GM23338 (cell line): Measurements from ENCODE around the gene TPCN2. TPM values are rescaled to one million over a fixed set of nuclear protein-coding genes. Genes with fewer than 3 reads are reported as not detected.

Source experiments
- ATAC-seq: fragments of 200-7000 bp; cut with Tn5 transposase; 3 replicates; pipeline ENCODE4 v1.9.1; 2020
- DNase-seq: peaks from one replicate; pipeline ENCODE4 v3.0.0-alpha.2; 2015; ENCODE audit warnings: low spot score
- H2AFZ ChIP-seq: fragments of 200-600 bp; sonication (generic); 2 replicates; pipeline ENCODE4 v1.8.0; 2016; ENCODE audit warnings: antibody characterized with exemption, mild to moderate bottlenecking, moderate library complexity
- H3F3A ChIP-seq: fragments of 200-600 bp; sonication (generic); replicated peaks from 2 replicates; pipeline ENCODE4 v1.8.0; 2017; ENCODE audit warnings: antibody characterized with exemption, mixed run types, low read depth
- H3K27ac ChIP-seq: fragments of 200-600 bp; sonication (generic); 2 replicates; pipeline ENCODE4 v1.6.1; 2016; ENCODE audit warnings: low read depth
- H3K27me3 ChIP-seq: fragments of 200-600 bp; sonication (generic); 2 replicates; pipeline ENCODE4 v1.8.0; 2016; ENCODE audit warnings: mild to moderate bottlenecking, mixed run types, moderate library complexity; ENCODE audit not compliant: insufficient read depth
- H3K36me3 ChIP-seq: fragments of 200-600 bp; sonication (generic); 2 replicates; pipeline ENCODE4 v1.8.0; 2016; ENCODE audit warnings: mild to moderate bottlenecking; ENCODE audit not compliant: insufficient read depth
- H3K4me1 ChIP-seq: fragments of 200-600 bp; sonication (generic); 2 replicates; pipeline ENCODE4 v1.8.0; 2016; ENCODE audit warnings: mild to moderate bottlenecking, moderate library complexity; ENCODE audit not compliant: insufficient read depth
- H3K4me2 ChIP-seq: fragments of 200-600 bp; sonication (generic); 2 replicates; pipeline ENCODE4 v1.7.1; 2017; ENCODE audit warnings: mixed run types
- H3K4me3 ChIP-seq: fragments of 200-600 bp; sonication (generic); 2 replicates; pipeline ENCODE4 v1.6.1; 2016; ENCODE audit warnings: mixed run types
- H3K79me2 ChIP-seq: fragments of 200-600 bp; sonication (generic); replicated peaks from 2 replicates; pipeline ENCODE4 v1.8.0; 2017; ENCODE audit warnings: mild to moderate bottlenecking; ENCODE audit not compliant: insufficient read depth
- H3K9me2 ChIP-seq: fragments of 200-600 bp; sonication (generic); 2 replicates; pipeline ENCODE4 v1.8.0; 2017; ENCODE audit not compliant: insufficient read depth
- H4K20me1 ChIP-seq: fragments of 200-600 bp; sonication (generic); replicated peaks from 2 replicates; pipeline ENCODE4 v1.8.0; 2017; ENCODE audit warnings: mild to moderate bottlenecking; ENCODE audit not compliant: insufficient read depth
- H3K27ac Mint-ChIP-seq: 2 replicates; pipeline ENCODE4 v1.8.0; 2020; ENCODE audit warnings: inconsistent platforms, mild to moderate bottlenecking, moderate library complexity, mixed read lengths
- H3K27me3 Mint-ChIP-seq: 3 replicates; pipeline ENCODE4 v1.8.0; 2022; ENCODE audit warnings: low read depth, mild to moderate bottlenecking, moderate library complexity, mixed read lengths, inconsistent platforms; ENCODE audit not compliant: insufficient read depth, poor library complexity
- H3K36me3 Mint-ChIP-seq: 3 replicates; pipeline ENCODE4 v1.8.0; 2021; ENCODE audit warnings: low read depth, mild to moderate bottlenecking, inconsistent platforms, moderate library complexity, mixed read lengths
- H3K4me1 Mint-ChIP-seq: 3 replicates; pipeline ENCODE4 v1.8.0; 2020; ENCODE audit warnings: mild to moderate bottlenecking, inconsistent platforms, mixed read lengths
- H3K4me3 Mint-ChIP-seq: 3 replicates; pipeline ENCODE4 v1.8.0; 2021; ENCODE audit warnings: moderate library complexity, mild to moderate bottlenecking, inconsistent platforms, mixed read lengths
- H3K9me3 Mint-ChIP-seq: 3 replicates; pipeline ENCODE4 v1.8.0; 2020; ENCODE audit warnings: moderate library complexity, mild to moderate bottlenecking, inconsistent platforms, mixed read lengths
- CREB1 ChIP-seq: fragments of 250-450 bp; sonication (Bioruptor Pico); IDR thresholded peaks from 2 replicates; pipeline ENCODE4 v1.5.0; 2020; ENCODE audit warnings: low read depth, mild to moderate bottlenecking, moderate library complexity
- EZH2 ChIP-seq: fragments of 200-600 bp; sonication (generic); IDR thresholded peaks from one replicate; pipeline ENCODE4 v1.8.0; 2017; ENCODE audit warnings: antibody characterized with exemption, mild to moderate bottlenecking, low read depth; ENCODE audit not compliant: unreplicated experiment
- EZH2phosphoT487 ChIP-seq: fragments of 200-600 bp; sonication (generic); IDR thresholded peaks from one replicate; pipeline ENCODE4 v1.8.1; 2018; ENCODE audit warnings: antibody characterized with exemption; ENCODE audit not compliant: unreplicated experiment
- JUNB ChIP-seq: IDR thresholded peaks from one replicate; pipeline ENCODE4 v1.6.1; 2016; ENCODE audit warnings: antibody characterized with exemption; ENCODE audit not compliant: unreplicated experiment
- NANOG ChIP-seq: IDR thresholded peaks from 2 replicates; pipeline ENCODE4 v1.6.1; 2016; ENCODE audit warnings: antibody characterized with exemption, borderline replicate concordance
- POLR2AphosphoS5 ChIP-seq: IDR thresholded peaks from 2 replicates; pipeline ENCODE4 v1.6.1; 2016; ENCODE audit warnings: antibody characterized with exemption, low read depth
- STAT1 ChIP-seq: IDR thresholded peaks from one replicate; pipeline ENCODE4 v1.6.1; 2016; ENCODE audit warnings: antibody characterized with exemption; ENCODE audit not compliant: unreplicated experiment
- ZNF114 ChIP-seq: fragments of 250-450 bp; sonication (Bioruptor Pico); IDR thresholded peaks from 2 replicates; pipeline ENCODE4 v1.5.0; 2020; ENCODE audit warnings: mild to moderate bottlenecking, moderate library complexity
- ZNF331 ChIP-seq: fragments of 250-450 bp; sonication (Bioruptor Pico); IDR thresholded peaks from 2 replicates; pipeline ENCODE4 v1.5.0; 2020; ENCODE audit warnings: low read depth, mild to moderate bottlenecking, moderate library complexity
- polyA plus RNA-seq: library from polyadenylated mRNA; unstranded; fragments of >200 nt; fragmentation: Nextera tagmentation; extraction: Ambion mirVana; gene quantifications from 2 replicates; pipeline ENCODE4 v1.2.1, GENCODE V29; 2016
- total RNA-seq: library from RNA; depleted of rRNA; stranded (reverse); fragments of >200 nt; shearing (Covaris generic); gene quantifications from 2 replicates; pipeline ENCODE4 v1.2.3, GENCODE V29; 2014
- TF ChIP-seq, protein P1 (sequence below): IDR thresholded peaks from 2 replicates; pipeline ENCODE4 v1.6.1; 2016; ENCODE audit warnings: antibody characterized with exemption
- TF ChIP-seq, protein P2 (sequence below), 2 experiments: fragments of 200-600 bp in 1 of 2; sonication (generic) in 1 of 2; conservative IDR thresholded peaks; 2 replicates each; pipeline versions ENCODE4 v1.5.1 to v1.6.1; 2016 to 2017; ENCODE audit warnings: antibody characterized with exemption in 2 of 2, low read depth in 2 of 2, mild to moderate bottlenecking in 2 of 2, moderate library complexity in 1 of 2
- TF ChIP-seq, protein P3 (sequence below): IDR thresholded peaks from one replicate; pipeline ENCODE4 v1.6.1; 2018; ENCODE audit warnings: antibody characterized with exemption; ENCODE audit not compliant: unreplicated experiment
- TF ChIP-seq, protein P4 (sequence below): fragments of 250-450 bp; sonication (Bioruptor Pico); IDR thresholded peaks from 2 replicates; pipeline ENCODE4 v1.5.0; 2020; ENCODE audit warnings: mild to moderate bottlenecking, moderate library complexity

TPCN2 gene
- total and polyA plus RNA-seq, 2 experiments from 2014 or later, result 5.8 to 14.7 TPM

DNA sequence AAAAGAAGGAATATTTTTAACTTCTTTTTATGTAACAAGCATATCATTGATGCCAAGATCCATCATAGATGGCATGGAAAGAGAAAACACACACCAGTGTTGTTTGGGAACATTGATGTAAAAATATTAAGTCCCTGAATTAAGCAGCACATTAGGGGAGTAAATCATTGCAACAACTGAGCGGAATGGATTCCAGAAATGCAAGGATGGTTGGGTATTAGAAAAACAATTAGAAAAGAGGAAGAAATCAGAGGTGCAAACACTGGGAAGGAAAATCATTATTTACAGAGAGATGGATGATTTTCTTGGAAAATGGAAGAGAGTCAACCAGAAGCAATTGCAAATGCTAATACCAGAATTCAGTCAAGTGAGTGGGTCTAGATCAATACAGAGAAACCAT lies 115.1 kb downstream of the TPCN2 start (continued):
- TF ChIP-seq EZH2phosphoT487, result no peak
- TF ChIP-seq, protein P1, sequence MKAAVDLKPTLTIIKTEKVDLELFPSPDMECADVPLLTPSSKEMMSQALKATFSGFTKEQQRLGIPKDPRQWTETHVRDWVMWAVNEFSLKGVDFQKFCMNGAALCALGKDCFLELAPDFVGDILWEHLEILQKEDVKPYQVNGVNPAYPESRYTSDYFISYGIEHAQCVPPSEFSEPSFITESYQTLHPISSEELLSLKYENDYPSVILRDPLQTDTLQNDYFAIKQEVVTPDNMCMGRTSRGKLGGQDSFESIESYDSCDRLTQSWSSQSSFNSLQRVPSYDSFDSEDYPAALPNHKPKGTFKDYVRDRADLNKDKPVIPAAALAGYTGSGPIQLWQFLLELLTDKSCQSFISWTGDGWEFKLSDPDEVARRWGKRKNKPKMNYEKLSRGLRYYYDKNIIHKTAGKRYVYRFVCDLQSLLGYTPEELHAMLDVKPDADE, result no peak

DNA sequence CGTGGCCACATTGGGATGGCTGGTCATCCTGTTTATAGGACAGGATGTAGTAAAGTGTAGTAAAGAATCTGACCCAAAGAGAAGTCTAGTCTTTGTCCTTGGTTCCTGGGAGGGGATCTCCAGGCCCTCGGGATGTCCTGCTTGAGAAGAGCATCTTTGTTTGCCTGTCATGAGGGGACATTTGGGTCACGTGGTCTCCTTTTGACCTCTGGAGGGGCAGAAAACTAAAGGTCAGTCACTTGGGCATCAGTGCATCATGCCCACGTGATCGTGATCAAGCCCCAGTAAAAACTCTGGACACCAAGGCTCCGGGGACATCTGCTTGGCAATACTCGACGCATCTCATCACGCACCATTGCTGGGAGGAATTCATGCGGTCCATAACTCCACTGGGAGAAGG lies 116.1 kb downstream of the TPCN2 start:
- DNase-seq, result no peak
- H3F3A ChIP-seq, result no peaks in the 10 kb centered on the region
- TF ChIP-seq JUNB, result no peak
- TF ChIP-seq EZH2phosphoT487, result no peak
- TF ChIP-seq STAT1, result no peak
- no peak for TF ChIP-seq CREB1 (CRISPR knock-in tag)
- TF ChIP-seq ZNF114 (CRISPR knock-in tag), result no peak
- no peak for TF ChIP-seq NANOG
- TF ChIP-seq, protein P2, sequence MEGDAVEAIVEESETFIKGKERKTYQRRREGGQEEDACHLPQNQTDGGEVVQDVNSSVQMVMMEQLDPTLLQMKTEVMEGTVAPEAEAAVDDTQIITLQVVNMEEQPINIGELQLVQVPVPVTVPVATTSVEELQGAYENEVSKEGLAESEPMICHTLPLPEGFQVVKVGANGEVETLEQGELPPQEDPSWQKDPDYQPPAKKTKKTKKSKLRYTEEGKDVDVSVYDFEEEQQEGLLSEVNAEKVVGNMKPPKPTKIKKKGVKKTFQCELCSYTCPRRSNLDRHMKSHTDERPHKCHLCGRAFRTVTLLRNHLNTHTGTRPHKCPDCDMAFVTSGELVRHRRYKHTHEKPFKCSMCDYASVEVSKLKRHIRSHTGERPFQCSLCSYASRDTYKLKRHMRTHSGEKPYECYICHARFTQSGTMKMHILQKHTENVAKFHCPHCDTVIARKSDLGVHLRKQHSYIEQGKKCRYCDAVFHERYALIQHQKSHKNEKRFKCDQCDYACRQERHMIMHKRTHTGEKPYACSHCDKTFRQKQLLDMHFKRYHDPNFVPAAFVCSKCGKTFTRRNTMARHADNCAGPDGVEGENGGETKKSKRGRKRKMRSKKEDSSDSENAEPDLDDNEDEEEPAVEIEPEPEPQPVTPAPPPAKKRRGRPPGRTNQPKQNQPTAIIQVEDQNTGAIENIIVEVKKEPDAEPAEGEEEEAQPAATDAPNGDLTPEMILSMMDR (conservative IDR thresholded peaks at IDR 0.05; ENCODE audit: low read depth in 2 of 2), result no peak
- no peak for TF ChIP-seq ZNF331 (CRISPR knock-in tag)
- TF ChIP-seq, protein P3, sequence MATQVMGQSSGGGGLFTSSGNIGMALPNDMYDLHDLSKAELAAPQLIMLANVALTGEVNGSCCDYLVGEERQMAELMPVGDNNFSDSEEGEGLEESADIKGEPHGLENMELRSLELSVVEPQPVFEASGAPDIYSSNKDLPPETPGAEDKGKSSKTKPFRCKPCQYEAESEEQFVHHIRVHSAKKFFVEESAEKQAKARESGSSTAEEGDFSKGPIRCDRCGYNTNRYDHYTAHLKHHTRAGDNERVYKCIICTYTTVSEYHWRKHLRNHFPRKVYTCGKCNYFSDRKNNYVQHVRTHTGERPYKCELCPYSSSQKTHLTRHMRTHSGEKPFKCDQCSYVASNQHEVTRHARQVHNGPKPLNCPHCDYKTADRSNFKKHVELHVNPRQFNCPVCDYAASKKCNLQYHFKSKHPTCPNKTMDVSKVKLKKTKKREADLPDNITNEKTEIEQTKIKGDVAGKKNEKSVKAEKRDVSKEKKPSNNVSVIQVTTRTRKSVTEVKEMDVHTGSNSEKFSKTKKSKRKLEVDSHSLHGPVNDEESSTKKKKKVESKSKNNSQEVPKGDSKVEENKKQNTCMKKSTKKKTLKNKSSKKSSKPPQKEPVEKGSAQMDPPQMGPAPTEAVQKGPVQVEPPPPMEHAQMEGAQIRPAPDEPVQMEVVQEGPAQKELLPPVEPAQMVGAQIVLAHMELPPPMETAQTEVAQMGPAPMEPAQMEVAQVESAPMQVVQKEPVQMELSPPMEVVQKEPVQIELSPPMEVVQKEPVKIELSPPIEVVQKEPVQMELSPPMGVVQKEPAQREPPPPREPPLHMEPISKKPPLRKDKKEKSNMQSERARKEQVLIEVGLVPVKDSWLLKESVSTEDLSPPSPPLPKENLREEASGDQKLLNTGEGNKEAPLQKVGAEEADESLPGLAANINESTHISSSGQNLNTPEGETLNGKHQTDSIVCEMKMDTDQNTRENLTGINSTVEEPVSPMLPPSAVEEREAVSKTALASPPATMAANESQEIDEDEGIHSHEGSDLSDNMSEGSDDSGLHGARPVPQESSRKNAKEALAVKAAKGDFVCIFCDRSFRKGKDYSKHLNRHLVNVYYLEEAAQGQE, result no peak
- no peak for TF ChIP-seq POLR2AphosphoS5
- no peak for TF ChIP-seq EZH2
- TF ChIP-seq, protein P4, sequence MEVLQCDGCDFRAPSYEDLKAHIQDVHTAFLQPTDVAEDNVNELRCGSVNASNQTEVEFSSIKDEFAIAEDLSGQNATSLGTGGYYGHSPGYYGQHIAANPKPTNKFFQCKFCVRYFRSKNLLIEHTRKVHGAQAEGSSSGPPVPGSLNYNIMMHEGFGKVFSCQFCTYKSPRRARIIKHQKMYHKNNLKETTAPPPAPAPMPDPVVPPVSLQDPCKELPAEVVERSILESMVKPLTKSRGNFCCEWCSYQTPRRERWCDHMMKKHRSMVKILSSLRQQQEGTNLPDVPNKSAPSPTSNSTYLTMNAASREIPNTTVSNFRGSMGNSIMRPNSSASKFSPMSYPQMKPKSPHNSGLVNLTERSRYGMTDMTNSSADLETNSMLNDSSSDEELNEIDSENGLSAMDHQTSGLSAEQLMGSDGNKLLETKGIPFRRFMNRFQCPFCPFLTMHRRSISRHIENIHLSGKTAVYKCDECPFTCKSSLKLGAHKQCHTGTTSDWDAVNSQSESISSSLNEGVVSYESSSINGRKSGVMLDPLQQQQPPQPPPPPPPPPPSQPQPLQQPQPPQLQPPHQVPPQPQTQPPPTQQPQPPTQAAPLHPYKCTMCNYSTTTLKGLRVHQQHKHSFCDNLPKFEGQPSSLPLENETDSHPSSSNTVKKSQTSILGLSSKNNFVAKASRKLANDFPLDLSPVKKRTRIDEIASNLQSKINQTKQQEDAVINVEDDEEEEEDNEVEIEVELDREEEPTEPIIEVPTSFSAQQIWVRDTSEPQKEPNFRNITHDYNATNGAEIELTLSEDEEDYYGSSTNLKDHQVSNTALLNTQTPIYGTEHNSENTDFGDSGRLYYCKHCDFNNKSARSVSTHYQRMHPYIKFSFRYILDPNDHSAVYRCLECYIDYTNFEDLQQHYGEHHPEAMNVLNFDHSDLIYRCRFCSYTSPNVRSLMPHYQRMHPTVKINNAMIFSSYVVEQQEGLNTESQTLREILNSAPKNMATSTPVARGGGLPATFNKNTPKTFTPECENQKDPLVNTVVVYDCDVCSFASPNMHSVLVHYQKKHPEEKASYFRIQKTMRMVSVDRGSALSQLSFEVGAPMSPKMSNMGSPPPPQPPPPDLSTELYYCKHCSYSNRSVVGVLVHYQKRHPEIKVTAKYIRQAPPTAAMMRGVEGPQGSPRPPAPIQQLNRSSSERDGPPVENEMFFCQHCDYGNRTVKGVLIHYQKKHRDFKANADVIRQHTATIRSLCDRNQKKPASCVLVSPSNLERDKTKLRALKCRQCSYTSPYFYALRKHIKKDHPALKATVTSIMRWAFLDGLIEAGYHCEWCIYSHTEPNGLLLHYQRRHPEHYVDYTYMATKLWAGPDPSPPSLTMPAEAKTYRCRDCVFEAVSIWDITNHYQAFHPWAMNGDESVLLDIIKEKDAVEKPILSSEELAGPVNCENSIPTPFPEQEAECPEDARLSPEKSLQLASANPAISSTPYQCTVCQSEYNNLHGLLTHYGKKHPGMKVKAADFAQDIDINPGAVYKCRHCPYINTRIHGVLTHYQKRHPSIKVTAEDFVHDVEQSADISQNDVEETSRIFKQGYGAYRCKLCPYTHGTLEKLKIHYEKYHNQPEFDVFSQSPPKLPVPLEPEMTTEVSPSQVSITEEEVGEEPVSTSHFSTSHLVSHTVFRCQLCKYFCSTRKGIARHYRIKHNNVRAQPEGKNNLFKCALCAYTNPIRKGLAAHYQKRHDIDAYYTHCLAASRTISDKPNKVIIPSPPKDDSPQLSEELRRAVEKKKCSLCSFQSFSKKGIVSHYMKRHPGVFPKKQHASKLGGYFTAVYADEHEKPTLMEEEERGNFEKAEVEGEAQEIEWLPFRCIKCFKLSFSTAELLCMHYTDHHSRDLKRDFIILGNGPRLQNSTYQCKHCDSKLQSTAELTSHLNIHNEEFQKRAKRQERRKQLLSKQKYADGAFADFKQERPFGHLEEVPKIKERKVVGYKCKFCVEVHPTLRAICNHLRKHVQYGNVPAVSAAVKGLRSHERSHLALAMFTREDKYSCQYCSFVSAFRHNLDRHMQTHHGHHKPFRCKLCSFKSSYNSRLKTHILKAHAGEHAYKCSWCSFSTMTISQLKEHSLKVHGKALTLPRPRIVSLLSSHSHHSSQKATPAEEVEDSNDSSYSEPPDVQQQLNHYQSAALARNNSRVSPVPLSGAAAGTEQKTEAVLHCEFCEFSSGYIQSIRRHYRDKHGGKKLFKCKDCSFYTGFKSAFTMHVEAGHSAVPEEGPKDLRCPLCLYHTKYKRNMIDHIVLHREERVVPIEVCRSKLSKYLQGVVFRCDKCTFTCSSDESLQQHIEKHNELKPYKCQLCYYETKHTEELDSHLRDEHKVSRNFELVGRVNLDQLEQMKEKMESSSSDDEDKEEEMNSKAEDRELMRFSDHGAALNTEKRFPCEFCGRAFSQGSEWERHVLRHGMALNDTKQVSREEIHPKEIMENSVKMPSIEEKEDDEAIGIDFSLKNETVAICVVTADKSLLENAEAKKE (CRISPR knock-in tag), result no peak

More for the DNA sequence above, 116.1 kb downstream of the TPCN2 start:
- Histone ChIP-seq H3K9me2 (no peaks in the 10 kb centered on the region), H2AFZ (no peak overlapping the region), H3K4me1 (no peaks in the 10 kb centered on the region; the same call in 1 of the 2 replicates), H3K4me2 (no peak overlapping the region), H3K27me3 (no peaks in the 10 kb centered on the region), H3K79me2 (no peaks in the 10 kb centered on the region), H4K20me1 (no peaks in the 10 kb centered on the region), H3K36me3 (no peaks in the 10 kb centered on the region), H3K27ac (no peak overlapping the region), H3K4me3 (no peak overlapping the region)
- no peaks in the 10 kb centered on the region; the same call in 2 of the 3 replicates for H3K4me1 Mint-ChIP-seq
- H3K36me3 Mint-ChIP-seq, result peaks cover 3% of the 10 kb centered on the region; the same call in 2 of the 3 replicates
- no peak overlapping the region for H3K27ac Mint-ChIP-seq
- H3K4me3 Mint-ChIP-seq, result no peak overlapping the region
- H3K27me3 Mint-ChIP-seq, result peaks cover 11% of the 10 kb centered on the region
- H3K9me3 Mint-ChIP-seq, result peaks cover 14% of the 10 kb centered on the region
- ATAC-seq, result no peak
